K562 (cell line): Measurements from ENCODE around the gene NEMP2. TPM values are rescaled to one million over a fixed set of nuclear protein-coding genes. Genes with fewer than 3 reads are reported as not detected.

Experiments
- CEBPB ChIP-seq: fragments of 450-650 bp; IDR thresholded peaks from 2 replicates; pipeline ENCODE4 v1.6.1; 2016; ENCODE audit warnings: missing genetic modification characterization, missing compliant biosample characterization
- CEBPG ChIP-seq, 3 experiments: fragments of 200-800 bp in 1 of 3; sonication (Bioruptor generic) in 1 of 3; sonication (generic) in 1 of 3; formaldehyde crosslinking in 1 of 3; IDR thresholded peaks in 2 of 3; conservative IDR thresholded peaks in 1 of 3; 2 replicates each; pipeline versions ENCODE4 v1.6.1 to v1.8.0; 2016 to 2022; ENCODE audit warnings: missing compliant biosample characterization in 2 of 3, missing genetic modification characterization in 2 of 3, mild to moderate bottlenecking in 1 of 3, missing genetic modification reagents in 1 of 3
- ESRRA ChIP-seq: fragments of 450-650 bp; IDR thresholded peaks from 2 replicates; pipeline ENCODE4 v1.6.1; 2014; ENCODE audit warnings: low read depth, mild to moderate bottlenecking, moderate library complexity, borderline replicate concordance
- FOXA3 ChIP-seq, 2 experiments: fragments of 450-650 bp in 1 of 2; sonication (generic) in 1 of 2; formaldehyde crosslinking; IDR thresholded peaks in 1 of 2; conservative IDR thresholded peaks in 1 of 2; 2 replicates each; pipeline versions ENCODE4 v1.4.0 to v1.8.0; 2020 to 2022; ENCODE audit warnings: mild to moderate bottlenecking in 2 of 2, missing genetic modification reagents in 1 of 2
- SP2 ChIP-seq: IDR thresholded peaks from 2 replicates; pipeline ENCODE4 v1.6.1; 2011; ENCODE audit warnings: mild to moderate bottlenecking, low read depth, low read length, moderate library complexity; ENCODE audit not compliant: poor library complexity, severe bottlenecking; ENCODE audit errors: extremely low read depth
- SRF ChIP-seq, 2 experiments: fragments of 250-450, 450-650 bp in 1 of 2; sonication (Bioruptor Pico) in 1 of 2; sonication (generic) in 1 of 2; formaldehyde crosslinking; IDR thresholded peaks; 2 replicates each; pipeline versions ENCODE4 v1.5.0 to v1.5.1; 2020 to 2022; ENCODE audit warnings: mild to moderate bottlenecking in 1 of 2, missing genetic modification reagents in 1 of 2
- ZNF644 ChIP-seq: fragments of 200-800 bp; sonication (Bioruptor generic); IDR thresholded peaks from 2 replicates; pipeline ENCODE4 v1.6.1; 2016; ENCODE audit warnings: low read depth, missing genetic modification characterization, missing compliant biosample characterization
- polyA plus RNA-seq, 8 experiments: library from polyadenylated mRNA; depleted of rRNA in 4 of 8; stranded (reverse) in 5 of 8; unstranded in 3 of 8; fragments of >200 nt; fragmentation: Nextera tagmentation in 2 of 8; fragmentation: Illumina TruSeq in 1 of 8; extraction: Ambion mirVana in 2 of 8; extraction: Trizol in 1 of 8; gene quantifications; 2 replicates each; pipeline versions ENCODE4 v1.2.1 to v1.2.3, GENCODE V29; 2011 to 2014; ENCODE audit warnings: inconsistent platforms in 1 of 8, missing spikeins in 1 of 8
- total RNA-seq, 7 experiments: library from RNA; depleted of rRNA in 6 of 7; stranded (reverse); fragments of >200 nt in 6 of 7; fragmentation: Illumina TruSeq in 2 of 7; extraction: Trizol in 2 of 7; gene quantifications; 2 replicates each; pipeline versions ENCODE4 v1.2.1 to v1.2.3, GENCODE V29; 2011 to 2021; ENCODE audit warnings: low replicate concordance in 1 of 7
- TF ChIP-seq, protein P1 (sequence below), 2 experiments: fragments of 450-650 bp; IDR thresholded peaks; 2 replicates each; pipeline ENCODE4 v1.6.1; 2016; ENCODE audit warnings: mild to moderate bottlenecking in 2 of 2, borderline replicate concordance in 1 of 2, low read depth in 1 of 2, moderate library complexity in 1 of 2

Gene NEMP2
- total and polyA plus RNA-seq, 9 of the 15 experiments (the other 6 are each of a cell fraction or from before 2014, with no cell fraction given) = 0.32 to 3.0 (median 1.7) TPM

DNA sequence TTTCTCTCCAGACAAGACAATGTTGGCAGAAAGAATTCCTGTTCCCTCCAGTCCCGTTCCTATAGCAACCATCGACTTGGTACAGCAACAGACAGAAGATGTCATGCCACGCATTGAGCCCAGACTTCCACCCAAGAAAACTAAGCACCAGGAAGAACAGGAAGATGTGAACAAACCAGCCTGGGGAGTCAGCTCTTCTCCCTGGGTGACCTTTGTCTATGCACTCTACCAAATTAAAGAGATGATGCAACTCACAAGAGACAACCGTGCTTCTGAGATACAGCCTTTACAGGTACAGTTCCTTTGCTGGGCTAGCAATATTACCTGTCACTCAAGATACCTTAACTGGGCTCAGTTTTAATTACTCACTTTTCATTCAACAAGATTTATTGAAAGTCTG is 37.1 kb downstream of the NEMP2 start (continued):
- TF ChIP-seq, protein P1, sequence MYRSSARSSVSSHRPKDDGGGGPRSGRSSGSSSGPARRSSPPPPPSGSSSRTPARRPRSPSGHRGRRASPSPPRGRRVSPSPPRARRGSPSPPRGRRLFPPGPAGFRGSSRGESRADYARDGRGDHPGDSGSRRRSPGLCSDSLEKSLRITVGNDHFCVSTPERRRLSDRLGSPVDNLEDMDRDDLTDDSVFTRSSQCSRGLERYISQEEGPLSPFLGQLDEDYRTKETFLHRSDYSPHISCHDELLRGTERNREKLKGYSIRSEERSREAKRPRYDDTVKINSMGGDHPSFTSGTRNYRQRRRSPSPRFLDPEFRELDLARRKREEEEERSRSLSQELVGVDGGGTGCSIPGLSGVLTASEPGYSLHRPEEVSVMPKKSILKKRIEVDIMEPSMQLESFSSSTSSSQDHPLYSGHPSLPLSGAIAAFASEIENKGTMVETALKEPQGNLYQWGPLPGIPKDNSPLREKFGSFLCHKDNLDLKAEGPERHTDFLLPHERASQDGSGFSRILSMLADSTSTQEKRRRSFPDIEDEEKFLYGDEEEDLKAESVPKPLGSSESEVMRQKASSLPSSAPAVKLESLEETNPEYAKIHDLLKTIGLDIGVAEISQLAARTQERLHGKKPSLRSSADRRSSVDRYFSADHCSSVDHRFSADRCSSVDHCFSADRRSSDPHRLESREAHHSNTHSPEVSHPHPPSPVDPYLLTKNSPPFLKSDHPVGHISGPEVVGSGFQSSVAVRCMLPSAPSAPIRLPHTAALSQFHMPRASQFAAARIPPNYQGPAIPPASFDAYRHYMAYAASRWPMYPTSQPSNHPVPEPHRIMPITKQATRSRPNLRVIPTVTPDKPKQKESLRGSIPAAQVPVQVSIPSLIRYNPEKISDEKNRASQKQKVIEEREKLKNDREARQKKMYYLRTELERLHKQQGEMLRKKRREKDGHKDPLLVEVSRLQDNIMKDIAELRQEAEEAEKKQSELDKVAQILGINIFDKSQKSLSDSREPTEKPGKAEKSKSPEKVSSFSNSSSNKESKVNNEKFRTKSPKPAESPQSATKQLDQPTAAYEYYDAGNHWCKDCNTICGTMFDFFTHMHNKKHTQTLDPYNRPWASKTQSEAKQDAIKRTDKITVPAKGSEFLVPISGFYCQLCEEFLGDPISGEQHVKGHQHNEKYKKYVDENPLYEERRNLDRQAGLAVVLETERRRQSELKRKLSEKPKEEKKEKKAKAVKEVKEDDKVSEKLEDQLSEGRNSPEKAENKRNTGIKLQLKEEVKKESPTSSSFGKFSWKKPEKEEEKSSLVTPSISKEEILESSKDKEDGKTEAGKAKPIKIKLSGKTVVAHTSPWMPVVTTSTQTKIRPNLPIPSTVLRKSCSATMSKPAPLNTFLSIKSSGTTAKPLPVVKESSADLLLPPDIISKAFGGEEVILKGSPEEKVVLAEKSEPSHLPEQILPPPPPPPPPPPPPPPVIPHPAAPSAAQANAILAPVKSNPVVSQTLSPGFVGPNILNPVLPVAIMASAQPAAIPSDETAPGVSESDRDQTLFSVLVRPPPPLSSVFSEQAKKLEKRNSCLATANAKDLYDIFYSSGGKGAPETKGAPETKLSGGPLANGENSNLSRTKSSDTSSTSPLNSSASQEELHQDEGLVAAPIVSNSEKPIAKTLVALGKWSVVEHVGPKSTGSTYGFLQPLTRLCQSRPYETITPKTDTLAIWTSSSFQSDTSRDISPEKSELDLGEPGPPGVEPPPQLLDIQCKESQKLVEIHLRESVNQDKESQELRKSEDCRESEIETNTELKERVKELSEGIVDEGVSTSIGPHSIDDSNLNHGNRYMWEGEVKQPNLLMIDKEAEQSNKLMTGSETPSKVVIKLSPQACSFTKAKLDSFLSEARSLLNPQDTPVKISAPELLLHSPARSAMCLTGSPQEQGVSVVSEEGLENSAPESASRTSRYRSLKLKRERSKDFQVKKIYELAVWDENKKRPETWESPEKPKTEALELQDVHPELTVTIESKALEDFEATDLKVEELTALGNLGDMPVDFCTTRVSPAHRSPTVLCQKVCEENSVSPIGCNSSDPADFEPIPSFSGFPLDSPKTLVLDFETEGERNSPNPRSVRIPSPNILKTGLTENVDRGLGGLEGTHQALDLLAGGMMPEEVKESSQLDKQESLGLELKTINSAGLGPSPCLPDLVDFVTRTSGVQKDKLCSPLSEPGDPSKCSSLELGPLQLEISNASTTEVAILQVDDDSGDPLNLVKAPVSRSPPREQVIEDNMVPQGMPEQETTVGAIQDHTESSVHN (IDR thresholded peaks at IDR 0.05; ENCODE audit: borderline replicate concordance in 1 of 2, low read depth in 1 of 2) = no peak
- TF ChIP-seq ESRRA (0 out of 2 replicates have a peak, but pooled peaks have one; percentile 26), SRF (CRISPR knock-in tag; IDR thresholded peaks at IDR 0.05) (no peak), ZNF644 (tag) (no peak), CEBPG (CRISPR knock-in tag; IDR thresholded peaks at IDR 0.05) (peak; percentile 68; the same call in 1 of the 2 replicates), CEBPG (tag; conservative IDR thresholded peaks at IDR 0.05 in 1 of 2, IDR thresholded peaks at IDR 0.05 in 1 of 2) (peak in 1 of 2 experiments; percentile 71; a peak in 2 of 4 replicates), CEBPB (tag) (0 out of 2 replicates have a peak, but pooled peaks have one; percentile 27), FOXA3 (CRISPR knock-in tag; conservative IDR thresholded peaks at IDR 0.05 in 1 of 2, IDR thresholded peaks at IDR 0.05 in 1 of 2) (no peak), SP2 (no peak)
